ENCODE measurements around the gene RPL13.

RPL13 gene

DNA sequence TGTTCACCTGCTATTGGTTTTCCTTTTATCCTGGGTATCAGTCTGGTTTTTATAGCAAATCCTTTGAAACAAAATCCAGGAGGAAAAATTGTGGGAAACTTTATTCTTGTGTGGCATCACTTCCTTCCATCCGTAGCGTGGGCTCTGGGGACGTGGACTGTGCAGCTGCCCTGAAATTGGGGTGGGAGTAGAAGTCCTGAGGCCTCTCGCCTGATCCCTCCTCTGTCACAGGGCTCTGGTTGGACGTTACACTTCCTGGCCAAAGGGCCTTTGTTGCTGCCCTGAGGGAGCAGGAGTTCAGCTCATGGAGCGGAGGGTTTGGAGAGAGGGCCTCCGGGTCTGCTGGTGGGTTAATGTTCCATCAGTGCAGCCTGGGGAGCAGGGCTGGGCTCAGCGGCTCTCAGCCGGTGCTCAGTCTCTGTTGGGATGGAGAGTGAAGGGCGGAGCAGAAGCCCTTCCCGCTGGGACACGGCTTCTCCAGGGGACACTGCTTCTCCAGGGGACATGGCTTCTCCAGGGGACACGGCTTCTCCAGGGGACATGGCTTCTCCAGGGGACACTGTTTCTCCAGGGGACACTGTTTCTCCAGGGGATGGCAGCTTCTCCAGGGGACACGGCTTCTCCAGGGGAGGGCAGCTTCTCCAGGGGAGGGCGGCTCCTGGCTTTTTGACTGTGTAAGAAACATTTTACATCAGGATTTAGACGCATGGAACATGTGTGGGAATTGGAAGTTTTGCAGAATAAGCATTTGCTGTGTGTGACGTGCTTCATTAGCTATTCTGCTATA lies 15.2 kb upstream of the RPL13 start:
- DNase-seq (ENCODE audit: low read depth, low spot score), result no peak

GRCh38 chr16:89545831-89546574 lies 14.5 kb upstream of the RPL13 start:
- DNase-seq (ENCODE audit: low read depth, low spot score), result no peak

DNA sequence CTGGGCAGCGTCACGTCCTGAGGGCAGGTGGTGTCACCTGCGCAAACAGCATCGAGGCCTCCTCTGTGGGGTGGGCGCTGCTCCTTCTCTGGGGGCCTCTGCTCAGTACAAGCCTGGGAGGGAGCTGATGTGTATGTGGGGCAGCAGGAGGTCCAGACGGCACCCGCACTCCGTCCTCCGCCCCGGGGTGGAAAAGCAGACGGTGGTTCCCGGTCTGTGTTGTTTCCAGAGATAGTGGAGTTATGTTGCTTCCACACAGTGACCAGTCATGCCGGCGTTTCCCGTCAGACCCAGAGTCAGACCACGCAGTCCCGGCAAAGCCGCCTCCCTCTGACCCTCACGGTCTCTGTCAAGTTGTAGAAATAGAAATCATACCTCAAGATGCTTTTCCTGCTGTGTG lies 13.7 kb upstream of the RPL13 start:
- DNase-seq (ENCODE audit: low read depth, low spot score), result no peak

DNA sequence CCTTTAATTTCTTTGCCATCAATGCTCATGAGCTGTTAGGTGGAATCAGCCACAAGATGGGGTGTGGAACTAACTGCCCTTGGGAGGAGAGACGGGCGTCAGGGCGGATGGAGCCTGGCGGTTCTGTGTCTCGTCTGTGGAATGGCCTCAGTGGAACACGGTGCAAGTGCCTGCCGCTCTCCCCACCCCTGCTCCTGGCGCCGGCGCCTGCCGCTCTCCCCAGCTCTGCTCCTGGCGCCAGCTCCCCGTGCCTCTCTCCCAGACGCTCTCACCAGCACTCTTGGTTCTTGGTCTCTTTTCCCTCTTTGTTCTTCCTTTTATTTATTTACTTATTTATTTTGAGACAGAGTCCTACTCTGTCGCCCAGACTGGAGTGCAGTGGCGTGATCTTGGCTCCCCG lies 13.2 kb upstream of the RPL13 start:
- DNase-seq (ENCODE audit: low read depth, low spot score), result no peak

- no peak for DNase-seq (ENCODE audit: low read depth, low spot score)
Observed at GRCh38 chr16:89547860-89548259, 12.6 kb upstream of the RPL13 start.

GRCh38 chr16:89548344-89549006 lies 12.0 kb upstream of the RPL13 start:
- DNase-seq (ENCODE audit: low read depth, low spot score), result no peak

DNA sequence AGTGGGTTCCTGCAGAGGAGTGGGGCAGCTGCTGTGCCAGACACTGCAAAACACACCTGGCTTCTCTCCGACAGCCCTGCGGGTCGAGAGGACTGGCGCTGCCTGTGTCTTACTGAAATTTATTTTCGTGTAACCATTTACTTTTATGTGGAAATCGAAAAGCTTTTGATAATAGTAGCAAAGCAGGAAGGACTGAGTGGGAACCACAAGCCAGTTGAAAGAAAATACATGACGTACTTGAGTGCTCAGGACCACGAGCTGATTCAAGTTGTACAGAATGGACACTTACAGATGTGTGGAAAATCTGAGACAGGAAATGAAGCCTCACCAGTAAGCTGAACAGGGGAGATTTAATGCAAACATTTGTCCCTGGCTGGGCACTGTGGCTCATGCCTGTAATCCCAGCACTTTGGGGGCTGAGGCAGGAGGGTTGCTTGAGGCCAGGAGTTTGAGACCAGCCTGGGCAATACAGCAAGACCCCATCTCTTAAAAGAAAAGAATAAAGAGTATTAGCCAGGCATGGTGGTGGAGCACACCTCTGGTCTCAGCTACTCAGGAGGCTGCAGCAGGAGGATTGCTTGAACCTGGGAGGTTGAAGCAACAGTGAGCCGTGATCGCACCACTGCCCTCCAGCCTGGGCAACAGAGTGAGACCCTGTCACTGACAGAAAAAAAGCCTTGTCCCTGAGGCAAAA lies 11.3 kb upstream of the RPL13 start:
- no peak for DNase-seq (ENCODE audit: low read depth, low spot score)

DNA sequence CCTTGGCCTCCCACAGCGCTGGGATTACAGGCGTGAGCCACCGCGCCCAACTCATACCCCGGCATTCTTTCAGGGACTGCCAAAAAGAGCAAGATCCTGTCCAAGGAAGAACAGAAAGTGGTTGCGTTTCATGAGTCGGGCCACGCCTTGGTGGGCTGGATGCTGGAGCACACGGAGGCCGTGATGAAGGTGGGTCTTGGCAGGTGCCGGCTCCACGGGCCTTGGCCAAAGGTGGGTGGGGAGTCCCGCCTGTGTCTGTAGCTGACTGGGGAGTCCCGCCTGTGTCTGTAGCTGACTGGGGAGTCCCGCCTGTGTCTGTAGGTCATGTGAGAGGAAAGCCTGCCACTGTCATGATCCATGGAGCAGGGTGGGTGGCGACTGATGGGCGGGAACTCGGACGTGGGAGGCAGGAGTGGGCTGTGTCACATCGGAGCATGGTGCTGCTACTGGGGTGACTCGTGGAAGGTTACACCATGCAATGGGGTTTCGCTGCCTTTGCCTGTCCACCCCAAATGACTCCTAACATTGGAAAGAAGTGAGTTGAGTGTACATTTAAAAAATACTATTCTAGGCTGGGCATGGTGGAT lies 10.0 kb upstream of the RPL13 start:
- DNase-seq (ENCODE audit: low read depth, low spot score), result no peak

GRCh38 chr16:89552329-89552728 lies 8.2 kb upstream of the RPL13 start:
- no peak for DNase-seq (ENCODE audit: low read depth, low spot score)

GRCh38 chr16:89552913-89553312 lies 7.6 kb upstream of the RPL13 start:
- no peak for DNase-seq (ENCODE audit: low read depth, low spot score)

GRCh38 chr16:89553733-89554132 lies 6.7 kb upstream of the RPL13 start:
- no peak for DNase-seq (ENCODE audit: low read depth, low spot score)

DNA sequence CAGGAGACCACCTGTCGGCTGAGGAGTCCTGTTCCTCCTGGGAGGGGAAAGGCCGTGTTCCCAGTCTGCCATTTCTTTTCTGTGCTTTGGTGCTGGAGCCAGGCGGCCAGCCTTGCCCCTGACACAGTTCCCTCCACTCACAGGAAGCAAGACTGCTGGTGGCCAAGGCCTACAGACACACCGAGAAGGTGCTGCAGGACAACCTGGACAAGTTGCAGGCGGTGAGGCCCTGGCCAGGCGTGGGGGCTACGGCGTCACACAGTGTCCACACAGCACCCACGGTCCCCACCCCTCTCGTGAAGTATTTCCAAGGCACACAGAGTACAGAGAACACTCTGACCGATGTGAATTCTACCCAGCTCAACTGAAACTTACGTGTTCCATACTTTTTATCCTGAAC lies 6.1 kb upstream of the RPL13 start:
- no peak for DNase-seq (ENCODE audit: low read depth, low spot score)

GRCh38 chr16:89555265-89555664 lies 5.2 kb upstream of the RPL13 start:
- DNase-seq (ENCODE audit: low read depth, low spot score), result no peak

DNA sequence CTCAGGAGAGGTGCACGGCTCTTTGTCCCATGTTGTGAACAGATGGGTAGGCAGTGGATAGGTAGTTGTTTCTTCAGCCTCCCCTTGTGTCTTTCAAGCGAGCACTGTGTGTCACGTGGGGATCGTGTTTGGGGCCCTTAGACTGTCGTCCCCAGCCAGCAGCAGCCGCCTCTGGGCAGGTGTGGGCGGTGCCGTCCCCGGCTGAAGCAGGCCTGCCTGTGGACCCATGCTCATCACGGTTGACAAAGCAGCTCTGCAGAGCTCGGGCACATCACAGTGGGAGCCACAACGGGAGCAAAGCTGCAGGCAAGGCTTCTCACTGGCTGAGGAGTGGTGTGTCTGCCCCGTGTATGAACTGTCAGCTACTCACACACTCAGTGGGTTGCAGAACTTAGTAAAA lies 4.7 kb upstream of the RPL13 start:
- no peak for DNase-seq (ENCODE audit: low read depth, low spot score)

DNA sequence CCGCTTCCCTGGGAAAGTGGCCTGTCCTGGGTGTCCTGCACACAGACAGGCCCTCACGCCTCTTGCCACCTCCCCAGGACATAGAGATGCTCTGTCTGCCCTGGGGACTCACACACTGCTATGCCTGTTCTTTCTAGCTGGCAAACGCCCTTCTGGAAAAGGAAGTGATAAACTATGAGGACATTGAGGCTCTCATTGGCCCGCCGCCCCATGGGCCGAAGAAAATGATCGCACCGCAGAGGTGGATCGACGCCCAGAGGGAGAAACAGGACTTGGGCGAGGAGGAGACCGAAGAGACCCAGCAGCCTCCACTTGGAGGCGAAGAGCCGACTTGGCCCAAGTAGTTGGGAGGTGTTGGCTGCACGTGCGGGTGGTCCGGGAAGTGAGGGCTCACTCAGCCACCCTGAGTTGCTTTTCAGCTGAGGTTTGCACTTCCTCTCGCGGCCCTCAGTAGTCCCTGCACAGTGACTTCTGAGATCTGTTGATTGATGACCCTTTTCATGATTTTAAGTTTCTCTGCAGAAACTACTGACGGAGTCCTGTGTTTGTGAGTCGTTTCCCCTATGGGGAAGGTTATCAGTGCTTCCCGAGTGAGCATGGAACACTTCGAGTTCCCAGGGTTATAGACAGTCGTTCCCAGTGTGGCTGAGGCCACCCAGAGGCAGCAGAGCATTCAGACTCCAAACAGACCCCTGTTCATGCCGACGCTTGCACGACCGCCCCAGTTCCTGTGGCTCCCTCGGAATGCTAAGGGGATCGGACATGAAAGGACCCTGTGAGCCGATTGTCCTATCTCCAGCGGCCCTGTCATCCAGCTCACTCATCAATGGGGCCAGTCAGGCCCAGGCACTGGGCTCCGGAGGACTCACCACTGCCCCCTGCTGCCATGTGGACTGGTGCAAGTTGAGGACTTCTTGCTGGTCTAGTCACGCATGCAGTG lies 3.5 kb upstream of the RPL13 start:
- peak; percentile 61 for DNase-seq (ENCODE audit: low read depth, low spot score)

- no peak for DNase-seq (ENCODE audit: low read depth, low spot score)
Observed at GRCh38 chr16:89557690-89558490, 2.6 kb upstream of the RPL13 start.

DNA sequence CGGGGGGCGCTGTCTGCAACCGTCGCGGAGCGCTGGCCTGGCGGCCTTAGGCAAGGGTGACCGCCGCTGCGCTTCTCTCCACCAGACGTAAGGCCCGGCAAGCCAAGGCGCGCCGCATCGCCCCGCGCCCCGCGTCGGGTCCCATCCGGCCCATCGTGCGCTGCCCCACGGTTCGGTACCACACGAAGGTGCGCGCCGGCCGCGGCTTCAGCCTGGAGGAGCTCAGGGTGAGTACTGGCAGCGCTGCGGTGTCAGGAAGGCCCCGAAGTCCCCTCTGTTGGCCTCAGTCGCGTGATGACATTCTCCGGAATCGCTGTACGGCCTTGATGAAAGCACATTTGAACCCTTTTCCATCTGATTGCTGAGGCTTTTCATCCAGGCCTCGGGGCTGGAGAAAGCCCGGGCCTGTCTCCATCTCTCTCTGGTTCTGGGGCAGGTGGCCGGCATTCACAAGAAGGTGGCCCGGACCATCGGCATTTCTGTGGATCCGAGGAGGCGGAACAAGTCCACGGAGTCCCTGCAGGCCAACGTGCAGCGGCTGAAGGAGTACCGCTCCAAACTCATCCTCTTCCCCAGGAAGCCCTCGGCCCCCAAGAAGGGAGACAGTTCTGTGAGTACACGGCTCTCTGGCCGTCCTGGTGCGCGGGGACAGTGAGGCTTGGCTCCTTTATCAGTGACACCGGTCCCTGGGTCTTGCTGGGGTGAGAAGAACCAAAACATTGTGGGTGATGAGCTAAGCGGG lies 831 bp downstream of the RPL13 start:
- no peak for DNase-seq (ENCODE audit: low read depth, low spot score)

DNA sequence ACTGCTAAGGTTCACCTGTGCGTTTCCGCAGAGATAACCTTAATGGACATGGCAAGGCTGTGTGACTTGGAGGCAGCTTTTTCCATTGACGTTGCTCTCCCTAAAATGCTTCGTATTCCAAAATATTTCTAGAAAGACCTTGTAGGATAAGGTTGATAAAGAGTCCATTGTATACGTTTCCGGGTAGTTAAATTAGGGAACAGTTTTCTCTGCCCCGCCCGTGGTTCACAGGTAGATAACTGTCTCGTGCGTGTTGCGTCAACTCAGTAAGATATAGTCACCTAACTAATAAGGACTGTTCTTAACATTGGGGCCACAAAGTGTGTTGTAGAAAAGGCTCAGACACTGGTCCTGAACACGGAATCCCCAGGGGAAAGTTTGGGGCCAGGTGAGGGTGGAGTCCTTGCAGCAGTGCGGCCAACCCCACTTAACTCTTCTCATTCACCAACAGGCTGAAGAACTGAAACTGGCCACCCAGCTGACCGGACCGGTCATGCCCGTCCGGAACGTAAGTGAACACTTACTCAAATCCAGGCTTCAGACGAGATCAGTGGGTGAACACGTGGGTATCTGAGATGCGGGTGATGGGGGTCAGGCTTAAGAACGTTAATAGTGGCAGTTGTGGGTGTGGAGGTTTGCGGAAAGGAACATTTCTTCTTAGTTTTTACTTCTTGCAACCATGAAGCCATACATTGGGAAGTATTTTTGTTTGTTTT lies 1.6 kb downstream of the RPL13 start:
- DNase-seq (ENCODE audit: low read depth, low spot score), result no peak
